HG02642 (cell line): ENCODE data around the gene HIVEP2.

Experiments
- ATAC-seq: cut with Tn5 transposase; IDR thresholded peaks from one replicate; pipeline ENCODE4 v1.9.1; 2021; ENCODE audit warnings: mild to moderate bottlenecking; ENCODE audit not compliant: unreplicated experiment, poor library complexity

HIVEP2 gene

GRCh38 chr6:142848156-142848555 lies 96.8 kb downstream of the HIVEP2 start:
- no peak for ATAC-seq

- no peak for ATAC-seq
Observed at GRCh38 chr6:142846883-142847287, 98.1 kb downstream of the HIVEP2 start.

- ATAC-seq, result no peak
Observed at GRCh38 chr6:142846459-142846831, 98.5 kb downstream of the HIVEP2 start.

- ATAC-seq, result no peak
Observed at GRCh38 chr6:142845624-142846458, 99.1 kb downstream of the HIVEP2 start.

GRCh38 chr6:142845143-142845571 lies 99.8 kb downstream of the HIVEP2 start:
- peak; percentile 35 for ATAC-seq

GRCh38 chr6:142844065-142844755 lies 100.8 kb downstream of the HIVEP2 start:
- no peak for ATAC-seq

GRCh38 chr6:142843361-142843760 lies 101.6 kb downstream of the HIVEP2 start:
- ATAC-seq, result no peak

GRCh38 chr6:142842418-142843261 lies 102.3 kb downstream of the HIVEP2 start:
- peak; percentile 79 for ATAC-seq

GRCh38 chr6:142841915-142842314 lies 103.1 kb downstream of the HIVEP2 start:
- no peak for ATAC-seq

GRCh38 chr6:142839686-142840040 lies 105.3 kb downstream of the HIVEP2 start:
- no peak for ATAC-seq

GRCh38 chr6:142838821-142839685 lies 105.9 kb downstream of the HIVEP2 start:
- ATAC-seq, result no peak

- ATAC-seq, result no peak
Observed at GRCh38 chr6:142835787-142836535, 109.0 kb downstream of the HIVEP2 start.

GRCh38 chr6:142834853-142835252 lies 110.1 kb downstream of the HIVEP2 start:
- no peak for ATAC-seq

GRCh38 chr6:142833798-142834197 lies 111.2 kb downstream of the HIVEP2 start:
- ATAC-seq, result no peak

GRCh38 chr6:142833054-142833453 lies 111.9 kb downstream of the HIVEP2 start:
- no peak for ATAC-seq

- ATAC-seq, result no peak
Observed at GRCh38 chr6:142830807-142831206, 114.2 kb downstream of the HIVEP2 start.

GRCh38 chr6:142830116-142830710 lies 114.8 kb downstream of the HIVEP2 start:
- ATAC-seq, result no peak

GRCh38 chr6:142829556-142829955 lies 115.4 kb downstream of the HIVEP2 start:
- no peak for ATAC-seq

- ATAC-seq, result no peak
Observed at GRCh38 chr6:142827991-142828390, 117.0 kb downstream of the HIVEP2 start.
